ENCODE data around the gene RNF220.

RNF220 gene

GRCh38 chr1:44546403-44547053, 141.5 kb downstream of the RNF220 start:
- ATAC-seq, result no peak

GRCh38 chr1:44547361-44547760, 142.3 kb downstream of the RNF220 start:
- no peak for ATAC-seq
- TF ChIP-seq CREB5 (CRISPR knock-in tag; IDR thresholded peaks at IDR 0.05; ENCODE audit: low read depth), result no peak

More at GRCh38 chr1:44546403-44547053, 141.5 kb downstream of the RNF220 start:
- TF ChIP-seq ESRRG (CRISPR knock-in tag; IDR thresholded peaks at IDR 0.05) (no peak), PPARA (CRISPR knock-in tag; IDR thresholded peaks at IDR 0.05; ENCODE audit: borderline replicate concordance) (no peak)

- TF ChIP-seq ZNF8 (CRISPR knock-in tag; IDR thresholded peaks at IDR 0.05) (no peak), TCF4 (CRISPR knock-in tag; IDR thresholded peaks at IDR 0.05; ENCODE audit: borderline replicate concordance) (no peak), PATZ1 (CRISPR knock-in tag; IDR thresholded peaks at IDR 0.05; ENCODE audit: borderline replicate concordance) (no peak), RARB (CRISPR knock-in tag; IDR thresholded peaks at IDR 0.05) (no peak), GLIS3 (CRISPR knock-in tag; IDR thresholded peaks at IDR 0.05) (no peak), PPARA (CRISPR knock-in tag; IDR thresholded peaks at IDR 0.05; ENCODE audit: borderline replicate concordance) (no peak), POU6F1 (CRISPR knock-in tag; IDR thresholded peaks at IDR 0.05; ENCODE audit: borderline replicate concordance, low read depth) (no peak), BACH2 (CRISPR knock-in tag; IDR thresholded peaks at IDR 0.05; ENCODE audit: borderline replicate concordance) (no peak), SNAI2 (CRISPR knock-in tag; IDR thresholded peaks at IDR 0.05) (no peak), TOX (CRISPR knock-in tag; IDR thresholded peaks at IDR 0.05; ENCODE audit: borderline replicate concordance) (no peak), ZFP3 (CRISPR knock-in tag; IDR thresholded peaks at IDR 0.05) (no peak), TSHZ2 (CRISPR knock-in tag; IDR thresholded peaks at IDR 0.05) (no peak), ARNTL (CRISPR knock-in tag; IDR thresholded peaks at IDR 0.05; ENCODE audit: borderline replicate concordance, low read depth) (no peak), ZC3H10 (CRISPR knock-in tag; IDR thresholded peaks at IDR 0.05) (no peak), ZNF70 (CRISPR knock-in tag; IDR thresholded peaks at IDR 0.05) (no peak), ZNF565 (CRISPR knock-in tag; conservative IDR thresholded peaks at IDR 0.05; ENCODE audit: low read depth) (no peak), ZFP30 (CRISPR knock-in tag; IDR thresholded peaks at IDR 0.05) (no peak), ISL1 (CRISPR knock-in tag; IDR thresholded peaks at IDR 0.05) (no peak), CSRNP3 (CRISPR knock-in tag; IDR thresholded peaks at IDR 0.05) (no peak), ESRRG (CRISPR knock-in tag; IDR thresholded peaks at IDR 0.05) (no peak)
- no peak for ATAC-seq
These were observed 142.8 kb downstream of the RNF220 start for GRCh38 chr1:44547837-44548236.

Measured in SK-N-SH treated with all-trans-retinoic acid at 6 μM for 48 hours (cell line).